Measurements from ENCODE around the gene EIF4G3. TPM values are rescaled to one million over a fixed set of nuclear protein-coding genes. Genes with fewer than 3 reads are reported as not detected.
"Not testable (repeated sequence)": the region's sequence is repeated elsewhere in the genome, so short reads cannot be mapped to it uniquely, and the experiment has no call there.

Gene EIF4G3
- total RNA-seq, 4 donors from 2014 or later, result 28.3 to 55.5 (median 35.5) TPM

DNA sequence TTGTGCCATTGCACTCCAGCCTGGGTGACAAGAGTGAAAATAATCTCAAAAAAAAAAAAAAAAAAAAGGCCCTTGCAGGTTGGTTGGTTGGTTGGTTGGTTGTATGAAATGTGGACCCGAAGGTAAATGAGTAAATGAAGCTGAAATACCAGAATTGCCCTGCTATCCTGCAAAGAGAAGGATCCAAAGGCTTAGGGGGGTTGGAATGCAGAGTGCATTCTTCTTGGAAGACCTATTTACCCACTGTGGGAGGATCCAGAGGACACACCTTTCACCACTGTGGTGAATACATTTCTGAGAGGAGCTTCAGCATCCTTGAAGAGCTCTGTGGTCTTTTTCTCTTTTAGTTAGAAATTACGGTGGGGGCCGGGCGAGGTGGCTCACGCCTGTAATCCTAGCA lies 28.7 kb upstream of the EIF4G3 start:
- DNase-seq, result no peak
- Histone ChIP-seq H3K9me3 (no peaks in the 10 kb centered on the region), H3K36me3 (no peaks in the 10 kb centered on the region), H3K4me1 (no peaks in the 10 kb centered on the region), H3K27me3 (no peaks in the 10 kb centered on the region), H3K4me3 (no peak overlapping the region), H3K27ac (no peak overlapping the region)
- intact Hi-C loops (cut with DNase I), result no loop called here
- 85 to 97% methylated on average over 3 to 5 of the region's 5 CpGs for WGBS, 2 donors
- no peak for TF ChIP-seq POLR2A (IDR thresholded peaks at IDR 0.05)
- TF ChIP-seq, protein P1, sequence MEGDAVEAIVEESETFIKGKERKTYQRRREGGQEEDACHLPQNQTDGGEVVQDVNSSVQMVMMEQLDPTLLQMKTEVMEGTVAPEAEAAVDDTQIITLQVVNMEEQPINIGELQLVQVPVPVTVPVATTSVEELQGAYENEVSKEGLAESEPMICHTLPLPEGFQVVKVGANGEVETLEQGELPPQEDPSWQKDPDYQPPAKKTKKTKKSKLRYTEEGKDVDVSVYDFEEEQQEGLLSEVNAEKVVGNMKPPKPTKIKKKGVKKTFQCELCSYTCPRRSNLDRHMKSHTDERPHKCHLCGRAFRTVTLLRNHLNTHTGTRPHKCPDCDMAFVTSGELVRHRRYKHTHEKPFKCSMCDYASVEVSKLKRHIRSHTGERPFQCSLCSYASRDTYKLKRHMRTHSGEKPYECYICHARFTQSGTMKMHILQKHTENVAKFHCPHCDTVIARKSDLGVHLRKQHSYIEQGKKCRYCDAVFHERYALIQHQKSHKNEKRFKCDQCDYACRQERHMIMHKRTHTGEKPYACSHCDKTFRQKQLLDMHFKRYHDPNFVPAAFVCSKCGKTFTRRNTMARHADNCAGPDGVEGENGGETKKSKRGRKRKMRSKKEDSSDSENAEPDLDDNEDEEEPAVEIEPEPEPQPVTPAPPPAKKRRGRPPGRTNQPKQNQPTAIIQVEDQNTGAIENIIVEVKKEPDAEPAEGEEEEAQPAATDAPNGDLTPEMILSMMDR (IDR thresholded peaks at IDR 0.05), result no peak

DNA sequence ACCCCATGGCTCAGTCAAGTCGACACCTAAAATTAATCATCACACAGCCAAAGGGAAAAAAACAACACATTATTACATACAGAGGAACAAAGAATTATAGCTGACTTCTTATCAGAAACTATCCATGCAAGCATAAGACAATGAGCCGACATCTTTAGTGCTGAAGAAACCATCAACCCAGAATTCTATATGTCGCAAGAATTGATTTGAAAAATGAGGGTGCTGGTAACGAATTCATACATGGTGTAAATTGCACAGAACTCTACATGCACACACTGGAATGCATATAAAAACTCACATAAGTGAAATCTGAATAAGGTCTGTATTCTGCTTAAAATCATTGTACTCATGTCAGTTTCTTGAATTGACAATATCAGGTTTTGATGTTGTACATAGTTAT lies 25.0 kb upstream of the EIF4G3 start:
- no peak overlapping the region for H3K27ac ChIP-seq
- DNase-seq, result no peak
- no peaks in the 10 kb centered on the region for H3K27me3 ChIP-seq
- no peak overlapping the region for H3K4me3 ChIP-seq
- H3K36me3 ChIP-seq, result no peaks in the 10 kb centered on the region
- no peaks in the 10 kb centered on the region for H3K4me1 ChIP-seq
- H3K9me3 ChIP-seq, result no peaks in the 10 kb centered on the region
- WGBS, 2 donors, result 65 to 74% methylated on average over 4 of the region's 4 CpGs
- TF ChIP-seq POLR2A (IDR thresholded peaks at IDR 0.05), result no peak
- TF ChIP-seq, protein P1 (IDR thresholded peaks at IDR 0.05), result no peak
- intact Hi-C loops (cut with DNase I), result no loop called here

DNA sequence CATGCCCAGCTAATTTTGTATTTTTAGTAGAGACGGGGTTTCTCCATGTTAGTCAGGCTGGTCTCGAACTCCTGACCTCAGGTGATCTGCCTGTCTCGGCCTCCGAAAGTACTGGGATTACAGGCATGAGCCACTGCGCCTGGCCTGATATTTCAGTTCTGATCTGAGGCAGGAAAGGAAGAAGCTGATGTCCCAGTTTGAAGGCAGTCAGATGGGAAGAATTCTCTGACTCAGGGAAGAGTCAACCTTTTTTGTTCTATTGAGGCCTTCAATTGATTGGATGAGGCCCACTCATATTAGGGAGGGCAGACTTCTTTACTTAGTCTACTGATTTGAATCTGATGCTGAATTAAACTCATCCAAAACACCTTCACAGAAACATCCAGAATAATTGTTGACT lies 24.5 kb upstream of the EIF4G3 start:
- DNase-seq; H3K36me3 ChIP-seq; H3K4me1 ChIP-seq; intact Hi-C loops (cut with DNase I); H3K27ac ChIP-seq; H3K27me3 ChIP-seq; H3K4me3 ChIP-seq; H3K9me3 ChIP-seq: not testable (repeated sequence)
- WGBS, 2 donors, result 72 to 83% methylated on average over 3 to 5 of the region's 5 CpGs

DNA sequence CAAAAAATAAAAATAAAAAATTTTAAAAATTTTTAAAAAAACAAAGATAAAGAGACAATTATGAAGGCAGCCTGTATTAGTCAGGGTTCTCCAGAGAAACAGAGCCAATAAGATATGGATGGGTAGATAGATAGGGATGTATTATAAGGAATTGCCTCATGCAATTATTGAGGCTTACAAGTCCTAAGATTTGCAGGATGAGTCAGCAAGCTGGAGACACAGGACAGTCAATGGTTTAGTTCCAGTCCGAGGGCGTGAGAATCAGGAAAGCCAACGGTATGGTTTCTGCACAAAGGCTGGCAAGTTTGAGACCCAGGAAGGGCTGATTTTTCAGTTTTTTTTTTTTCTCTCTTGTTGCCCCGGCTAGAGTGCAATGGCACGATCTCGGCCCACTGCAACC lies 24.1 kb upstream of the EIF4G3 start:
- intact Hi-C loops (cut with DNase I), result no loop called here
- no peak overlapping the region for H3K27ac ChIP-seq
- TF ChIP-seq, protein P1 (IDR thresholded peaks at IDR 0.05), result no peak
- TF ChIP-seq POLR2A (IDR thresholded peaks at IDR 0.05), result no peak
- H3K27me3 ChIP-seq, result no peaks in the 10 kb centered on the region
- DNase-seq, result no peak
- H3K9me3 ChIP-seq, result no peaks in the 10 kb centered on the region
- 66 to 75% methylated on average over 6 of the region's 6 CpGs for WGBS, 2 donors
- no peaks in the 10 kb centered on the region for H3K4me1 ChIP-seq
- no peak overlapping the region for H3K4me3 ChIP-seq
- H3K36me3 ChIP-seq, result no peaks in the 10 kb centered on the region

DNA sequence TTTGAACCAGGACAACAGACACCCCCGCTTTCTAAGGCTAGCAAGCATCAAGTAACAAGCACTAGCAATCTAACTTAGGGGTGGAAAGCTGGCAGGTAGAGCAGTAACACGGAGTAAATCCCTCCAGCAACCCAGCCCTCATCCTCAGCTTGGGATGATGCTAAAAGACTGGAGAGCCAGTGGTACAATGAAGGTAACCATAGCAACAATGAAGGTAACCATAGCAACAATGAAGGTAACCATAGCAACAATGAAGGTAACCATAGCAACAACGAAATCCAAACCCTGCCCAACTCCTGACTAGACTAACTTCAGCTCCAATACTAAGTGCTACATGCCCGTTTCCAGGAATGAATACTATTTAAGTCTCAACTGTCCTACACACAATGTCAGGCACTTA lies 22.2 kb upstream of the EIF4G3 start:
- DNase-seq, result no peak
- no peak for TF ChIP-seq POLR2A (IDR thresholded peaks at IDR 0.05)
- TF ChIP-seq, protein P1 (IDR thresholded peaks at IDR 0.05), result no peak
- intact Hi-C loops (cut with DNase I), result no loop called here

DNA sequence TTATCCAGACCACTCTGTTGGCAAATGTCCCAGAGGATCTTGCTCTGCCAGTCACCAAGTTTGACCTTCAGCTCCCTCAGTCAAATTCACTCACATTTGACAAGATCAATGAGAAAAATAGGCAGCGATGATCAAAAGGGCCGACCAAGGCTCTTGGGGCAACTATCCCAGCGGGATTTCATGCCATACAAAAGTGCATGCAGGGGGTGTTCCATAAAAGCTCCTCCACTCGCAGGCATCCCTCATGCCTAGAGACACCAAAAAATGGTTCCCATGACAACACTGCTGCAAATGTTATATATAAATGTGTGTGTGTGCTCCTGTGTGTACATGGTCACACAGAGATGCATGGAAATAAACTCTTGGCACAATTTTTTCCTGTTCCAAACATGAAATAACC lies 16.2 kb upstream of the EIF4G3 start:
- no peak for TF ChIP-seq POLR2A (IDR thresholded peaks at IDR 0.05)
- TF ChIP-seq, protein P1 (IDR thresholded peaks at IDR 0.05), result no peak
- H3K27me3 ChIP-seq, result peaks cover 0 to 2% (median 0%) of the 10 kb centered on the region in 4 donors
- no peak overlapping the region for H3K4me3 ChIP-seq
- intact Hi-C loops (cut with DNase I), result loop anchor here (5.0 kb wide), 1 partner anchor 496 kb away; no protein-coding TSS in a partner anchor
- H3K9me3 ChIP-seq, result no peaks in the 10 kb centered on the region
- DNase-seq, result no peak
- WGBS, 2 donors, result 76 to 77% methylated on average over 4 of the region's 4 CpGs
- peak overlapping the region in 1 of 4 donors; percentile 26 for H3K27ac ChIP-seq
- no peaks in the 10 kb centered on the region for H3K36me3 ChIP-seq
- peaks cover 0 to 49% (median 8%) of the 10 kb centered on the region in 3 donors for H3K4me1 ChIP-seq

More for the DNA sequence above, 22.2 kb upstream of the EIF4G3 start:
- H3K4me3 ChIP-seq, result no peak overlapping the region
- peaks cover 0 to 13% (median 0%) of the 10 kb centered on the region in 3 donors for H3K4me1 ChIP-seq
- no peaks in the 10 kb centered on the region for H3K36me3 ChIP-seq
- H3K27ac ChIP-seq, result no peak overlapping the region
- peaks cover 0 to 2% (median 0%) of the 10 kb centered on the region in 4 donors for H3K27me3 ChIP-seq
- WGBS, 2 donors, result 63 to 68% methylated on average over 4 of the region's 4 CpGs
- no peaks in the 10 kb centered on the region for H3K9me3 ChIP-seq

Data from esophagus squamous epithelium (tissue), 5 donors.